ENCODE results near the gene DNM3.

The DNM3 gene

GRCh38 chr1:172321451-172321850, 480.2 kb downstream of the DNM3 start:
- no peak for DNase-seq (ENCODE audit: low read depth)
- no peak overlapping the region for H3K4me3 ChIP-seq (ENCODE audit: low read length)
- no peak for TF ChIP-seq CTCF (conservative IDR thresholded peaks at IDR 0.05; ENCODE audit: low read depth, low read length)

GRCh38 chr1:172322219-172323061, 481.1 kb downstream of the DNM3 start:
- no peak for DNase-seq (ENCODE audit: low read depth)
- no peak for TF ChIP-seq CTCF (conservative IDR thresholded peaks at IDR 0.05; ENCODE audit: low read depth, low read length)
- no peak overlapping the region for H3K4me3 ChIP-seq (ENCODE audit: low read length)

DNA sequence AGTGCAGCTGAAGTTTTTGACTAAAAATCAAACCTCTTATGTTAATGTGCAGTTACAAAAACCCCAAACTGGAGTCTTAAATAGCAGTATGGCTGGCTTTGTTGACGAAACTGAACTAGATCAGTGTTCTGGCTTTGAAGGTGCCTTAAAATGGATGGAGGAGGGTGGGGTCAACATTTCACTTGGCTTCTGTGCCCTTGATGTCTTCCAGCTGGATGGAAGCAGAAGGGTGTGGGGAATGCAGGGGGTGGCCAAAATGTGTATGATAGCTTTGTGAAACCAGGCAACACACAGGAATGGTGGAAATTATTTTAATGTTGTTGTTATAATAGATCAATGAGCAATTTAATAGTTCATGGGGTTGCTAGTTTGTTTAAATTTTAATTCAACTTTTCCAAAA, 482.4 kb downstream of the DNM3 start:
- DNase-seq (ENCODE audit: low read depth), result no peak
- H3K4me3 ChIP-seq (ENCODE audit: low read length), result no peak overlapping the region
- TF ChIP-seq CTCF (conservative IDR thresholded peaks at IDR 0.05; ENCODE audit: low read depth, low read length), result no peak

GRCh38 chr1:172324086-172324485, 482.8 kb downstream of the DNM3 start:
- no peak for TF ChIP-seq CTCF (conservative IDR thresholded peaks at IDR 0.05; ENCODE audit: low read depth, low read length)
- no peak overlapping the region for H3K4me3 ChIP-seq (ENCODE audit: low read length)
- no peak for DNase-seq (ENCODE audit: low read depth)

DNA sequence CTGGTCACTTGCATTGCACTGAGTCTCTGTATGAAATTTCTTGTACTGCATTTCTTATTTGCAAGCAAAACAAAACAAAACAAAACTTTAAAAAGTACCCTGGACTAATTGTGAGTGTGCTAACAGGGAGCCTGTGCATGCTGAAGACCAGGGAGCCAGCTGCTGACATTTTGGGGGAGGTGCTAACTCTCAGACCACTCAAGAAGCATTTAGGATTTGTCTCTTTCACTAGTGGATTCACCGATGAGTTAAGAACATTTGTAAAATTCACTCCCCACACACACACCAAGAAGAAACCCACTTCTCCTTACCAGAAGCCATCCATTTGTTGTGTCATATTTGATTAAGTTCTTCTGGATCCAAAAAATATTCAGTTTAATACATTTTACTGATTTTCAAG, 483.5 kb downstream of the DNM3 start:
- DNase-seq (ENCODE audit: low read depth), result no peak
- no peak overlapping the region for H3K4me3 ChIP-seq (ENCODE audit: low read length)
- no peak for TF ChIP-seq CTCF (conservative IDR thresholded peaks at IDR 0.05; ENCODE audit: low read depth, low read length)

- no peak for TF ChIP-seq CTCF (conservative IDR thresholded peaks at IDR 0.05; ENCODE audit: low read depth, low read length)
- no peak overlapping the region for H3K4me3 ChIP-seq (ENCODE audit: low read length)
- no peak for DNase-seq (ENCODE audit: low read depth)
Observed at GRCh38 chr1:172325531-172325930, 484.2 kb downstream of the DNM3 start.

- no peak for DNase-seq (ENCODE audit: low read depth)
- TF ChIP-seq CTCF (conservative IDR thresholded peaks at IDR 0.05; ENCODE audit: low read depth, low read length), result no peak
- H3K4me3 ChIP-seq (ENCODE audit: low read length), result no peak overlapping the region
Observed at GRCh38 chr1:172326136-172326535, 484.8 kb downstream of the DNM3 start.
